WTC11 (cell line): Measurements from ENCODE around the gene PIPOX. TPM values are rescaled to one million over a fixed set of nuclear protein-coding genes. Genes with fewer than 3 reads are reported as not detected.
A peak's percentile ranks its signal among the peaks of the same experiment; 100 is the strongest.

ENCODE experiments used
- ATAC-seq: fragments of 200-7000 bp; cut with Tn5 transposase; 2 replicates; pipeline ENCODE4 v1.10.0; 2021; ENCODE audit warnings: mild to moderate bottlenecking, moderate library complexity
- CTCF ChIA-PET: fragments of 300-600 bp; sonication (Branson Sonifier 250); formaldehyde crosslinking; loops from one replicate; lab custom pipeline; 2021; ENCODE audit warnings: antibody characterized with exemption; lab: Charles Lee
- POLR2A ChIA-PET: fragments of 350-600 bp; sonication (Branson Sonifier 250); formaldehyde crosslinking; loops from one replicate; lab custom pipeline; 2021; ENCODE audit warnings: antibody characterized with exemption; lab: Charles Lee
- DNase-seq: peaks from one replicate; pipeline ENCODE4 v3.0.0; 2021; ENCODE audit warnings: low spot score
- H3K27ac Mint-ChIP-seq: 2 replicates; pipeline ENCODE4 v1.8.0; 2021; ENCODE audit warnings: mixed read lengths
- H3K27me3 Mint-ChIP-seq: 2 replicates; pipeline ENCODE4 v1.8.0; 2021; ENCODE audit warnings: low read depth, mild to moderate bottlenecking, moderate library complexity, mixed read lengths
- H3K36me3 Mint-ChIP-seq: 2 replicates; pipeline ENCODE4 v1.8.0; 2021; ENCODE audit warnings: mixed read lengths
- H3K4me1 Mint-ChIP-seq: 2 replicates; pipeline ENCODE4 v1.8.0; 2022; ENCODE audit warnings: mixed read lengths
- H3K4me3 Mint-ChIP-seq: 2 replicates; pipeline ENCODE4 v1.8.0; 2021; ENCODE audit warnings: mild to moderate bottlenecking, moderate library complexity, mixed read lengths
- H3K9me3 Mint-ChIP-seq: 2 replicates; pipeline ENCODE4 v1.8.0; 2021; ENCODE audit warnings: mixed read lengths
- CTCF ChIP-seq: fragments of 200-600 bp; IDR thresholded peaks from 2 replicates; pipeline ENCODE4 v1.8.0; 2022; ENCODE audit warnings: antibody characterized with exemption
- NFATC4 ChIP-seq: fragments of 250-450 bp; sonication (Bioruptor Pico); IDR thresholded peaks from 2 replicates; pipeline ENCODE4 v1.9.0; 2021; ENCODE audit warnings: mild to moderate bottlenecking
- PRRX2 ChIP-seq: fragments of 250-450 bp; sonication (Bioruptor Pico); IDR thresholded peaks from 2 replicates; pipeline ENCODE4 v1.8.0; 2021; ENCODE audit warnings: mild to moderate bottlenecking
- USF2 ChIP-seq: sonication (generic); formaldehyde crosslinking; IDR thresholded peaks from 2 replicates; pipeline ENCODE4 v1.8.1; 2023; ENCODE audit warnings: mild to moderate bottlenecking, missing genetic modification reagents, moderate library complexity
- total RNA-seq: library from RNA; stranded (reverse); gene quantifications from 3 replicates; pipeline ENCODE4 v1.2.3, GENCODE V29; 2021
- TF ChIP-seq, protein P1 (sequence below): sonication (generic); formaldehyde crosslinking; IDR thresholded peaks from 2 replicates; pipeline ENCODE4 v1.8.0; 2022; ENCODE audit warnings: missing genetic modification reagents
- TF ChIP-seq, protein P2 (sequence below): sonication (generic); formaldehyde crosslinking; IDR thresholded peaks from 2 replicates; pipeline ENCODE4 v1.8.0; 2022; ENCODE audit warnings: mild to moderate bottlenecking, missing genetic modification reagents
- TF ChIP-seq, protein P3 (sequence below): sonication (generic); formaldehyde crosslinking; IDR thresholded peaks from 2 replicates; pipeline ENCODE4 v1.8.0; 2022; ENCODE audit warnings: mild to moderate bottlenecking, missing genetic modification reagents
- TF ChIP-seq, protein P4 (sequence below): sonication (generic); formaldehyde crosslinking; IDR thresholded peaks from 2 replicates; pipeline ENCODE4 v1.8.1; 2023; ENCODE audit warnings: mild to moderate bottlenecking, moderate library complexity, missing genetic modification reagents

PIPOX gene
- total RNA-seq, 1 experiment from 2014 or later = 34.2 TPM

DNA sequence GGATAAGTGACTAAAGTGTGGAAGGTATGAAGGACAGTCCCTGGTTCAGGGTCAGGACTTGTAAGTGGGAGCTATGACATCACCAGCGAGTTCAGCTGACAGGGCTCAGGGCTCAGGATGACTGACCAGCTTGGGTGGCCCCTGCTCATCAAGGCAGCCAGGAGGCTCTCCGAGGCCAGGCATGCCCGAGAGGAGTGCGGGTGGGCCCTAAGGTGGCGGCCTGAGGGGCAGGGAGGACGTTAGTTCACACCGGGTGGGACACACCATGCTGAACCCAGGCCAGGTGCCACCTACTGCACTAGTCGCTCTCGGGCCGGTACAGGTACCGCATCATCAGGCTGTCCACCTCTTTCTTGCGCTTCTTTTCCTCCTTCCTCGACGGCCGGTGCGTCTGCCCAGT lies 36.5 kb downstream of the PIPOX start (continued):
- TF ChIP-seq PRRX2 (CRISPR knock-in tag) = no peak
- TF ChIP-seq, protein P1, sequence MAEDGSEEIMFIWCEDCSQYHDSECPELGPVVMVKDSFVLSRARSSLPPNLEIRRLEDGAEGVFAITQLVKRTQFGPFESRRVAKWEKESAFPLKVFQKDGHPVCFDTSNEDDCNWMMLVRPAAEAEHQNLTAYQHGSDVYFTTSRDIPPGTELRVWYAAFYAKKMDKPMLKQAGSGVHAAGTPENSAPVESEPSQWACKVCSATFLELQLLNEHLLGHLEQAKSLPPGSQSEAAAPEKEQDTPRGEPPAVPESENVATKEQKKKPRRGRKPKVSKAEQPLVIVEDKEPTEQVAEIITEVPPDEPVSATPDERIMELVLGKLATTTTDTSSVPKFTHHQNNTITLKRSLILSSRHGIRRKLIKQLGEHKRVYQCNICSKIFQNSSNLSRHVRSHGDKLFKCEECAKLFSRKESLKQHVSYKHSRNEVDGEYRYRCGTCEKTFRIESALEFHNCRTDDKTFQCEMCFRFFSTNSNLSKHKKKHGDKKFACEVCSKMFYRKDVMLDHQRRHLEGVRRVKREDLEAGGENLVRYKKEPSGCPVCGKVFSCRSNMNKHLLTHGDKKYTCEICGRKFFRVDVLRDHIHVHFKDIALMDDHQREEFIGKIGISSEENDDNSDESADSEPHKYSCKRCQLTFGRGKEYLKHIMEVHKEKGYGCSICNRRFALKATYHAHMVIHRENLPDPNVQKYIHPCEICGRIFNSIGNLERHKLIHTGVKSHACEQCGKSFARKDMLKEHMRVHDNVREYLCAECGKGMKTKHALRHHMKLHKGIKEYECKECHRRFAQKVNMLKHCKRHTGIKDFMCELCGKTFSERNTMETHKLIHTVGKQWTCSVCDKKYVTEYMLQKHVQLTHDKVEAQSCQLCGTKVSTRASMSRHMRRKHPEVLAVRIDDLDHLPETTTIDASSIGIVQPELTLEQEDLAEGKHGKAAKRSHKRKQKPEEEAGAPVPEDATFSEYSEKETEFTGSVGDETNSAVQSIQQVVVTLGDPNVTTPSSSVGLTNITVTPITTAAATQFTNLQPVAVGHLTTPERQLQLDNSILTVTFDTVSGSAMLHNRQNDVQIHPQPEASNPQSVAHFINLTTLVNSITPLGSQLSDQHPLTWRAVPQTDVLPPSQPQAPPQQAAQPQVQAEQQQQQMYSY = no peak
- TF ChIP-seq NFATC4 = no peak

GRCh38 chr17:29079887-29080286 lies 36.9 kb downstream of the PIPOX start:
- Mint-ChIP-seq H3K9me3 (no peaks in the 10 kb centered on the region), H3K4me1 (peaks cover 35% of the 10 kb centered on the region), H3K36me3 (peaks cover 16% of the 10 kb centered on the region), H3K27me3 (no peaks in the 10 kb centered on the region), H3K27ac (no peak overlapping the region), H3K4me3 (no peak overlapping the region)
- DNase-seq (no peak), ATAC-seq (no peak)
- ChIA-PET POLR2A (no interaction called here), CTCF (interaction anchor here (0.9 to 1.8 kb wide), 6 partner anchors 11 to 114 kb away, joined by 3 to 8 read pairs (median 4); partner anchors contain the start of gene MYO18A)
- TF ChIP-seq, protein P2, sequence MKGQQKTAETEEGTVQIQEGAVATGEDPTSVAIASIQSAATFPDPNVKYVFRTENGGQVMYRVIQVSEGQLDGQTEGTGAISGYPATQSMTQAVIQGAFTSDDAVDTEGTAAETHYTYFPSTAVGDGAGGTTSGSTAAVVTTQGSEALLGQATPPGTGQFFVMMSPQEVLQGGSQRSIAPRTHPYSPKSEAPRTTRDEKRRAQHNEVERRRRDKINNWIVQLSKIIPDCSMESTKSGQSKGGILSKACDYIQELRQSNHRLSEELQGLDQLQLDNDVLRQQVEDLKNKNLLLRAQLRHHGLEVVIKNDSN = no peak
- TF ChIP-seq, protein P1 = peak; percentile 98

DNA sequence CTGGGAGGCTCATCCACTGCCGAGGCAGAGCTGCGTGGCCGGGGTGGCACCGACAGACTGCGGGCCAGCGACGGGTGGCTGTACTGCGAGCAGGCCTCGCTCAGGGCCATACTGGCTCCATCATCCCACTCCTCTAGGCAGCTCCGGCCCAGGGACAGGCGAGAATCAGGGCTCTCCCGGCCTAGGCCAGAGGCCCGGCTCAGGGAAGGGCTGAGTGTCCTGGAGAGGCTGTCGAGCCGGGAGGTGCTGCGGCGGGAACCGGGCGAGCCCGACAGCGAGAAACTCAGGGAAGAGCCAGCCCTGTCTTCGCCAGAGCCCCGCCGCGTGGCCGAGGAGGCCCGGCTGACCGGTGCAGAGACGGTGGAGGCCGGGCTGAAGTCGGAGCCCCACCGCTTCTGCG lies 37.4 kb downstream of the PIPOX start:
- H3K27me3 Mint-ChIP-seq = no peaks in the 10 kb centered on the region
- H3K4me1 Mint-ChIP-seq = peaks cover 39% of the 10 kb centered on the region
- CTCF ChIA-PET = interaction anchor here (0.9 to 1.8 kb wide), 3 partner anchors 37 to 115 kb away, joined by 3 to 8 read pairs (median 4); partner anchors contain the start of gene MYO18A
- TF ChIP-seq, protein P3, sequence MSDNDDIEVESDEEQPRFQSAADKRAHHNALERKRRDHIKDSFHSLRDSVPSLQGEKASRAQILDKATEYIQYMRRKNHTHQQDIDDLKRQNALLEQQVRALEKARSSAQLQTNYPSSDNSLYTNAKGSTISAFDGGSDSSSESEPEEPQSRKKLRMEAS (CRISPR knock-in tag) = 0 out of 2 replicates have a peak, but pooled peaks have one; percentile 17
- TF ChIP-seq USF2 (CRISPR knock-in tag) = no peak
- TF ChIP-seq CTCF = no peak
- TF ChIP-seq, protein P4, sequence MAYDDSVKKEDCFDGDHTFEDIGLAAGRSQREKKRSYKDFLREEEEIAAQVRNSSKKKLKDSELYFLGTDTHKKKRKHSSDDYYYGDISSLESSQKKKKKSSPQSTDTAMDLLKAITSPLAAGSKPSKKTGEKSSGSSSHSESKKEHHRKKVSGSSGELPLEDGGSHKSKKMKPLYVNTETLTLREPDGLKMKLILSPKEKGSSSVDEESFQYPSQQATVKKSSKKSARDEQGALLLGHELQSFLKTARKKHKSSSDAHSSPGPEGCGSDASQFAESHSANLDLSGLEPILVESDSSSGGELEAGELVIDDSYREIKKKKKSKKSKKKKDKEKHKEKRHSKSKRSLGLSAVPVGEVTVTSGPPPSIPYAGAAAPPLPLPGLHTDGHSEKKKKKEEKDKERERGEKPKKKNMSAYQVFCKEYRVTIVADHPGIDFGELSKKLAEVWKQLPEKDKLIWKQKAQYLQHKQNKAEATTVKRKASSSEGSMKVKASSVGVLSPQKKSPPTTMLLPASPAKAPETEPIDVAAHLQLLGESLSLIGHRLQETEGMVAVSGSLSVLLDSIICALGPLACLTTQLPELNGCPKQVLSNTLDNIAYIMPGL = peak; percentile 20; the same call in 1 of the 2 replicates
- peaks cover 16% of the 10 kb centered on the region for H3K36me3 Mint-ChIP-seq
- ATAC-seq (no peak), DNase-seq (no peak)
- POLR2A ChIA-PET = no interaction called here
- H3K9me3 Mint-ChIP-seq = no peaks in the 10 kb centered on the region
- H3K27ac Mint-ChIP-seq = no peak overlapping the region
- H3K4me3 Mint-ChIP-seq = no peak overlapping the region
